Measurements from ENCODE around the gene ALDH4A1. TPM values are rescaled to one million over a fixed set of nuclear protein-coding genes. Genes with fewer than 3 reads are reported as not detected.

The ALDH4A1 gene
- total and polyA plus RNA-seq, 10 of the 15 experiments (the other 5 are each of a cell fraction or from before 2014, with no cell fraction given) = 0.06 to 25.5 (median 13.0) TPM

DNA sequence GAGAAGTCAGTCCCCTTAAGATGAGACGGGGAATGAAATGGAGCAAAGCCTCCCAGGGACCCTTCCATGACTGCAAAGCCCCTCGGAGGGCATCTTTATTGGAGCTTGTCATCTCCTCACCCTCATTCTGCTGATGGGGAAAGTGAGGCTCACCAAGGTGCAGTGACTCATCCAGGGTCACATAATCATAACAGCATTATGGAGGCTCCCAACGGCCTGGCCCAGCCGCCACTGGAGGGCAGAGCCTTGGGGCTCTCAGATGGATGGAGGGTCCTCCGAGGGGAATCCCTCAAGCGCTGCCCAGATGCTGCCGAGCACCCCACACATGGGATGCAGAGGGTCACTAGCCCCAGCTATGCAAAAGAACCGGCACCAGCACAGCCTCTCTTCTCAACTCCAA, 35.2 kb upstream of the ALDH4A1 start (continued):
- TF ChIP-seq, protein P1, sequence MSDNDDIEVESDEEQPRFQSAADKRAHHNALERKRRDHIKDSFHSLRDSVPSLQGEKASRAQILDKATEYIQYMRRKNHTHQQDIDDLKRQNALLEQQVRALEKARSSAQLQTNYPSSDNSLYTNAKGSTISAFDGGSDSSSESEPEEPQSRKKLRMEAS (IDR thresholded peaks at IDR 0.05; ENCODE audit: low read depth, low read length) = no peak
- no peak for TF ChIP-seq TCF7 (IDR thresholded peaks at IDR 0.05; ENCODE audit: borderline replicate concordance)
- TF ChIP-seq, protein P2, sequence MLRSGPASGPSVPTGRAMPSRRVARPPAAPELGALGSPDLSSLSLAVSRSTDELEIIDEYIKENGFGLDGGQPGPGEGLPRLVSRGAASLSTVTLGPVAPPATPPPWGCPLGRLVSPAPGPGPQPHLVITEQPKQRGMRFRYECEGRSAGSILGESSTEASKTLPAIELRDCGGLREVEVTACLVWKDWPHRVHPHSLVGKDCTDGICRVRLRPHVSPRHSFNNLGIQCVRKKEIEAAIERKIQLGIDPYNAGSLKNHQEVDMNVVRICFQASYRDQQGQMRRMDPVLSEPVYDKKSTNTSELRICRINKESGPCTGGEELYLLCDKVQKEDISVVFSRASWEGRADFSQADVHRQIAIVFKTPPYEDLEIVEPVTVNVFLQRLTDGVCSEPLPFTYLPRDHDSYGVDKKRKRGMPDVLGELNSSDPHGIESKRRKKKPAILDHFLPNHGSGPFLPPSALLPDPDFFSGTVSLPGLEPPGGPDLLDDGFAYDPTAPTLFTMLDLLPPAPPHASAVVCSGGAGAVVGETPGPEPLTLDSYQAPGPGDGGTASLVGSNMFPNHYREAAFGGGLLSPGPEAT (IDR thresholded peaks at IDR 0.05; ENCODE audit: low read depth) = no peak
- no peak for TF ChIP-seq EGR1 (IDR thresholded peaks at IDR 0.05; ENCODE audit: borderline replicate concordance in 1 of 2, low read depth in 2 of 2, low read length in 2 of 2)

DNA sequence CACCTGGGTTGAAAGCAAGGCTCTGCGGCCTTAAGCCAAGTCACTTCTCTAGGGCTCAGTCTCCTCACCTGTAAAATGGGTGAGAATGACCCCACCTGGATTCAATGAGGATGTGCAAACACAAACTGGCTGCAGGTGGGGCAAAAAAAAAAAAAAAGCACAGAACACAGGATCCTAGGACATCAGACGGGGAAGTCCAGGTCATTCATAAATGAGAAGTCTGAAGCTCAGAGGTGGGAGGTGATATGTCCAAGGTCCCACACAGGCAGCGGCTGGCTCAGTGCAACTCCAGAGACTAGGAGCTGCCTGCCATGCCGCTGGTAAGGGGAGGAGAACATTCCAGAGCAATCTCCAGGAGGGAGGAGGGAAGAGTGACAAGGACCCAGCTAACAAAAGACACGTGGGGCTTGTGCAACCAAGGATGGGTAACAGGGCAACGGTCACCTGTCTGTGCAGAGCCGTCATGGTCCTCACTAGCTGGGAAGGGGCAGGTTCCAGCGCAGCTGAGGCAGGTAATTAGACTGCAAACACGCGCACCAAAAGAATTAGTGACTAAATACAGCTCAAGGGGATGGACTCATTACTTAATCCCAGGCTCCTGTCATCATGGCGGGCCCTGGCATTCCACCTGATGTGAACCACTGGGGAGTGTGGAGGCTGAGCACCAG, 34.6 kb upstream of the ALDH4A1 start:
- no peak overlapping the region for H3K4me3 ChIP-seq
- BruUV-seq (replicated peaks) = no TSS peak
- ChIA-PET RAD21 (ENCODE audit: unreplicated experiment) (no interaction called here), SMC1A (ENCODE audit: uncharacterized antibody, unreplicated experiment) (interaction anchor here (0.9 to 1.3 kb wide), 2 partner anchors 14 to 22 kb away, joined by 4 to 6 read pairs; no protein-coding TSS in a partner anchor), CTCF (no interaction called here), POLR2A (interaction anchor here (0.9 kb wide), 1 partner anchor 10 kb away, joined by 3 read pairs; no protein-coding TSS in a partner anchor)
- intact Hi-C loops (cut with micrococcal nuclease; ENCODE audit: unreplicated experiment) = no loop called here
- H4K20me1 ChIP-seq (ENCODE audit: control insufficient read depth, insufficient read depth) = no peaks in the 10 kb centered on the region
- WGBS (ENCODE audit: insufficient coverage, insufficient replicate concordance, low lambda C conversion rate, missing lambda C conversion rate) = 94% methylated on average over 11 of the region's 11 CpGs
- FAIRE-seq (no peak), ATAC-seq (no peak), DNase-seq (ENCODE audit: low read depth, low spot score) (no peak)
- H3K4me1 ChIP-seq (ENCODE audit: control insufficient read depth, insufficient read depth, low read length) = peaks cover 7% of the 10 kb centered on the region
- H3K4me2 ChIP-seq (ENCODE audit: control insufficient read depth, insufficient read depth) = no peak overlapping the region
- in situ Hi-C loops (cut with MboI) = no loop called here
- TF ChIP-seq SMARCA5 (IDR thresholded peaks at IDR 0.05) (no peak), PAX8 (IDR thresholded peaks at IDR 0.05) (no peak), NR2F1 (conservative IDR thresholded peaks at IDR 0.05) (no peak), NFXL1 (IDR thresholded peaks at IDR 0.05; ENCODE audit: borderline replicate concordance) (no peak), SRF (IDR thresholded peaks at IDR 0.05; ENCODE audit: low read depth in 2 of 2, low read length in 2 of 2) (no peak), SIX5 (IDR thresholded peaks at IDR 0.05; ENCODE audit: low read depth, low read length, severe bottlenecking) (no peak)
- TF ChIP-seq, protein P2 (IDR thresholded peaks at IDR 0.05; ENCODE audit: low read depth) = no peak
- H2AFZ ChIP-seq (ENCODE audit: control insufficient read depth, low read depth, low read length) = no peak overlapping the region
- no peaks in the 10 kb centered on the region for H3K27me3 ChIP-seq (replicated peaks in 1 of 2; ENCODE audit: control insufficient read depth in 2 of 2, insufficient read depth in 2 of 2, low read length in 1 of 2)
- H3K36me3 ChIP-seq (ENCODE audit: control insufficient read depth in 2 of 2, insufficient read depth in 2 of 2, low read length in 1 of 2) = no peaks in the 10 kb centered on the region; a peak in 1 of 4 replicates
- no peak overlapping the region for H3K9ac ChIP-seq (ENCODE audit: control insufficient read depth, insufficient read depth, low read length)
- H3K9me3 ChIP-seq (replicated peaks; ENCODE audit: control insufficient read depth, insufficient read depth, low read length) = no peaks in the 10 kb centered on the region
- H3K27ac ChIP-seq (ENCODE audit: control insufficient read depth, insufficient read depth) = no peak overlapping the region
- H3K79me2 ChIP-seq (ENCODE audit: control insufficient read depth, insufficient read depth, low read length) = no peaks in the 10 kb centered on the region; the same call in 1 of the 2 replicates
